OCI-LY3 (cell line): Measurements from ENCODE around the gene ACTRT2.

Experiments used
- H2AFZ ChIP-seq: fragments of 200-600, 300-600 bp; shearing (Covaris generic); 2 replicates; pipeline ENCODE4 v1.6.0; 2014; ENCODE audit warnings: antibody characterized with exemption, low read depth, low read length
- H3K27ac ChIP-seq: fragments of 200-600, 300-600 bp; sonication (generic); 2 replicates; pipeline ENCODE4 v1.5.1; 2014; ENCODE audit warnings: mild to moderate bottlenecking, low read length, moderate library complexity, mixed read lengths
- H3K27me3 ChIP-seq: fragments of 200-600, 300-600 bp; sonication (generic); 2 replicates; pipeline ENCODE4 v1.6.1; 2014; ENCODE audit warnings: low read depth, low read length, mixed read lengths
- H3K36me3 ChIP-seq: fragments of 200-600, 300-600 bp; sonication (generic); replicated peaks from 2 replicates; pipeline ENCODE3; 2014; ENCODE audit warnings: low read depth, low read length, mixed read lengths
- H3K4me1 ChIP-seq: fragments of 300-600, 200-600 bp; sonication (generic); 2 replicates; pipeline ENCODE4 v1.6.1; 2014; ENCODE audit warnings: low read length, mixed read lengths
- H3K4me2 ChIP-seq: fragments of 200-600, 300-600 bp; sonication (generic); 2 replicates; pipeline ENCODE4 v1.6.1; 2014; ENCODE audit warnings: low read length, mixed read lengths
- H3K4me3 ChIP-seq: fragments of 300-600, 200-600 bp; sonication (generic); 2 replicates; pipeline ENCODE4 v1.5.1; 2014; ENCODE audit warnings: antibody characterized with exemption, mild to moderate bottlenecking, low read length, moderate library complexity
- H3K79me2 ChIP-seq: fragments of 300-600, 200-600 bp; shearing (Covaris generic); 2 replicates; pipeline ENCODE4 v1.6.1; 2014; ENCODE audit warnings: mild to moderate bottlenecking, low read length, mixed read lengths
- H3K9ac ChIP-seq: fragments of 300-600, 200-600 bp; shearing (Covaris generic); 2 replicates; pipeline ENCODE4 v1.6.0; 2014; ENCODE audit warnings: mild to moderate bottlenecking, low read length, moderate library complexity
- H3K9me3 ChIP-seq: fragments of 200-600, 300-600 bp; shearing (Covaris generic); 2 replicates; pipeline ENCODE4 v1.6.1; 2014; ENCODE audit warnings: low read length, mixed read lengths; ENCODE audit not compliant: insufficient read depth
- H4K20me1 ChIP-seq: fragments of 200-600, 300-600 bp; sonication (generic); 2 replicates; pipeline ENCODE4 v1.6.1; 2016; ENCODE audit warnings: low read length, mixed read lengths; ENCODE audit not compliant: insufficient read depth
- CTCF ChIP-seq: fragments of 200-600, 300-600 bp; sonication (generic); IDR thresholded peaks from 2 replicates; pipeline ENCODE4 v1.5.1; 2014; ENCODE audit warnings: antibody characterized with exemption, low read length, low read depth
- EZH2phosphoT487 ChIP-seq: fragments of 200-600 bp; shearing (Covaris generic); IDR thresholded peaks from 2 replicates; pipeline ENCODE4 v1.6.1; 2018; ENCODE audit warnings: antibody characterized with exemption, mixed run types, low read depth

ACTRT2 gene

GRCh38 chr1:3021801-3022401, 634 bp downstream of the ACTRT2 start:
- Histone ChIP-seq H3K4me3 (no peak overlapping the region), H4K20me1 (no peaks in the 10 kb centered on the region), H2AFZ (no peak overlapping the region), H3K27me3 (no peaks in the 10 kb centered on the region), H3K9ac (no peak overlapping the region), H3K36me3 (no peaks in the 10 kb centered on the region), H3K4me1 (no peaks in the 10 kb centered on the region), H3K79me2 (no peaks in the 10 kb centered on the region), H3K9me3 (no peaks in the 10 kb centered on the region), H3K27ac (no peak overlapping the region), H3K4me2 (no peak overlapping the region)
- no peak for TF ChIP-seq CTCF
- no peak for TF ChIP-seq EZH2phosphoT487

GRCh38 chr1:3022511-3022973, 1.3 kb downstream of the ACTRT2 start:
- Histone ChIP-seq H2AFZ (no peak overlapping the region), H3K4me1 (no peaks in the 10 kb centered on the region), H3K4me2 (no peak overlapping the region), H4K20me1 (no peaks in the 10 kb centered on the region), H3K36me3 (no peaks in the 10 kb centered on the region), H3K79me2 (no peaks in the 10 kb centered on the region), H3K9ac (no peak overlapping the region), H3K27me3 (no peaks in the 10 kb centered on the region), H3K9me3 (no peaks in the 10 kb centered on the region), H3K27ac (no peak overlapping the region), H3K4me3 (no peak overlapping the region)
- TF ChIP-seq EZH2phosphoT487 (no peak), CTCF (no peak)

- no peak overlapping the region for H3K27ac ChIP-seq
- H4K20me1 ChIP-seq = no peaks in the 10 kb centered on the region
- H3K79me2 ChIP-seq = no peaks in the 10 kb centered on the region
- no peaks in the 10 kb centered on the region for H3K9me3 ChIP-seq
- no peak overlapping the region for H3K4me3 ChIP-seq
- no peaks in the 10 kb centered on the region for H3K36me3 ChIP-seq
- H3K4me1 ChIP-seq = no peaks in the 10 kb centered on the region
- no peak overlapping the region for H2AFZ ChIP-seq
- no peak for TF ChIP-seq CTCF
- no peak for TF ChIP-seq EZH2phosphoT487
- H3K9ac ChIP-seq = no peak overlapping the region
- no peak overlapping the region for H3K4me2 ChIP-seq
- no peaks in the 10 kb centered on the region for H3K27me3 ChIP-seq
These were observed 1.7 kb downstream of the ACTRT2 start for GRCh38 chr1:3022976-3023375.

GRCh38 chr1:3024019-3024418, 2.8 kb downstream of the ACTRT2 start:
- Histone ChIP-seq H3K4me3 (no peak overlapping the region), H3K27ac (no peak overlapping the region), H3K9ac (no peak overlapping the region), H4K20me1 (no peaks in the 10 kb centered on the region), H3K79me2 (no peaks in the 10 kb centered on the region), H2AFZ (no peak overlapping the region), H3K4me2 (no peak overlapping the region), H3K4me1 (no peaks in the 10 kb centered on the region), H3K27me3 (no peaks in the 10 kb centered on the region), H3K36me3 (no peaks in the 10 kb centered on the region), H3K9me3 (no peaks in the 10 kb centered on the region)
- no peak for TF ChIP-seq EZH2phosphoT487
- no peak for TF ChIP-seq CTCF
